ENCODE data around the gene CASP2.

The CASP2 gene

DNA sequence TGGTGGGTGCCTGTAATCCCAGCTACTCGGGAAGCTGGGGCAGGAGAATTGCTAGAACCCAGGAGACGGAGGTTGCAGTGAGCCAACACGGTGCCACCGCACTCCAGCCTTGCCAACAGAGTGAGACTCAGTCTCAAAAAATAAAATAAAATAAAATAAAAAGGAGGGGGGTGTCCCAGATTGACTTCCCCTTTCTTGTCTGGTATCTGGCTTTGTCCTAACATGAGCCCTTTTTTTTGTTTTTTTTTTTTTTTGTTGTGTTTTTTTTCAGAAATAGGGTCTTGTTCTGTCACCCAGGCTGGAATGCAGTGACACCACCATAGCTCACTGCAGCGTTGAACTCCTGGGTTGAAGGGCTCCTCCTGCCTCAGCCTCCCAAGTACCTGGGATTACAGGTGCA lies 4.7 kb downstream of the CASP2 start:
- H3K4me1 ChIP-seq (ENCODE audit: control insufficient read depth, insufficient read depth, low read length, unreplicated experiment): peaks cover 35% of the 10 kb centered on the region
- H3K4me3 ChIP-seq (ENCODE audit: low read depth, low read length): no peak overlapping the region
- H3K36me3 ChIP-seq (ENCODE audit: insufficient read depth, low read length): peaks cover 43% of the 10 kb centered on the region
- H3K27ac ChIP-seq (ENCODE audit: low read depth, low read length): no peak overlapping the region
- H3K27me3 ChIP-seq (ENCODE audit: insufficient read depth, low read length): no peaks in the 10 kb centered on the region
- no peak overlapping the region for H2AFZ ChIP-seq (ENCODE audit: low read length, unreplicated experiment)
- H3K79me2 ChIP-seq (ENCODE audit: control insufficient read depth, insufficient read depth, low read length, unreplicated experiment): peaks cover 72% of the 10 kb centered on the region

DNA sequence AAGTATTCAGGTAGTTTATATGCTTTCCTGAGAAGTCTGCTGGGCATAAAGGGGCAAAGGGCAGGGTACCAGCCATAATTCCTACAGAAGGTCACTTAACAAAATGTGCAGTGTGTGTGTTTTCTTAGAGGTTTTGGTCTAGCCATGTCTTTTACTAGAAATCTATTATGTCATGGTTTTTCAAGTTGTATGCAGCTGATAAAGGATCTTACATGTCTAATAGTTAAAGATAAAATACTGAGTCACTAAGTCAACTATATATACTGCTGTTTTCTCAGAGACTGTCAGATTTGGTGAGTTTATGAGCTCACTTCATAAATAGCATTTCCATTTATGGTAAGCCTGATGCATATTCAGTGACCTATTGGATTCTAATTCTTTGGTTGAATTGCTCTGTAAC lies 7.7 kb downstream of the CASP2 start:
- H3K27me3 ChIP-seq (ENCODE audit: insufficient read depth, low read length): no peaks in the 10 kb centered on the region
- no peak overlapping the region for H2AFZ ChIP-seq (ENCODE audit: low read length, unreplicated experiment)
- H3K79me2 ChIP-seq (ENCODE audit: control insufficient read depth, insufficient read depth, low read length, unreplicated experiment): peaks cover 50% of the 10 kb centered on the region
- peaks cover 54% of the 10 kb centered on the region for H3K36me3 ChIP-seq (ENCODE audit: insufficient read depth, low read length)
- peaks cover 19% of the 10 kb centered on the region for H3K4me1 ChIP-seq (ENCODE audit: control insufficient read depth, insufficient read depth, low read length, unreplicated experiment)
- peak overlapping the region; percentile 63 for H3K27ac ChIP-seq (ENCODE audit: low read depth, low read length)
- H3K4me3 ChIP-seq (ENCODE audit: low read depth, low read length): no peak overlapping the region

DNA sequence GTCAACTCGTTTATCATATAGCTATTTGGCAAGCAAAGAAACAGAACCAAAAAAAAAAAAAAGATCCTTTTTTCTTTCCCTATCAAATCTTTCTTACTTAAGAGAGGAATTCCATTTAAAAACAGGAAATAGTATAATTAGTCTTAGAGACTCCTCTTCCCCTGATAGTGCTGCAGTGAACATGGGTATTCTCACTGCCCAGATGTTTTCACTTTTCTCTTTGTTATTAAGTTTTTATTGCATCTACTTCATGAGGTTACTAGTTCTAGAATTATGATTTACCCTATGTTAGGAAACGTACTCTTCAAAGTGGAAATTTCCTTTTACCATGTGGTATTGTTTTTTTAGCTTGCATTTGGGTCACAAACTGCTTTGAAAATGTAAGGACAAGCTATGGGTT lies 8.5 kb downstream of the CASP2 start:
- peaks cover 55% of the 10 kb centered on the region for H3K36me3 ChIP-seq (ENCODE audit: insufficient read depth, low read length)
- peaks cover 42% of the 10 kb centered on the region for H3K79me2 ChIP-seq (ENCODE audit: control insufficient read depth, insufficient read depth, low read length, unreplicated experiment)
- H3K27ac ChIP-seq (ENCODE audit: low read depth, low read length): peak overlapping the region; percentile 63
- no peak overlapping the region for H3K4me3 ChIP-seq (ENCODE audit: low read depth, low read length)
- H2AFZ ChIP-seq (ENCODE audit: low read length, unreplicated experiment): no peak overlapping the region
- no peaks in the 10 kb centered on the region for H3K27me3 ChIP-seq (ENCODE audit: insufficient read depth, low read length)
- H3K4me1 ChIP-seq (ENCODE audit: control insufficient read depth, insufficient read depth, low read length, unreplicated experiment): peaks cover 13% of the 10 kb centered on the region

DNA sequence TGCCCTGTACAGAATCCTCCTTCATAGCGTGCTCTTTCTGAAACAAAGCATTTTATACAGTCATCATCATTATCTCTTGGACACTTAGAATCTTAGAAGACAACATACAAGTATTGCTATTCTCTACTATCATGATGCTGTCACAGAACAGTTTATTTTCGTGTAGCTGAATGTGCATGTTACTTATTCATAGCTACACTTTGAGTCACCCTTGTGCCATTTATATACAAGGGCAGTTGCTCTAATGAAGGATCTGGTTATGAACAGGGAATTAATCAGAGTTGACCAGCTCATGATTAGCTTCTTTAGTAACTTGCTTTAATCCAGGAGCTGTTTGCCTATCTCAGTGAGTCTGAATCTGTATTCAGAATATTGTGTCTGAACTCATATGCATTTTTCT lies 11.2 kb downstream of the CASP2 start:
- no peak overlapping the region for H3K27ac ChIP-seq (ENCODE audit: low read depth, low read length)
- no peak overlapping the region for H2AFZ ChIP-seq (ENCODE audit: low read length, unreplicated experiment)
- H3K79me2 ChIP-seq (ENCODE audit: control insufficient read depth, insufficient read depth, low read length, unreplicated experiment): peaks cover 30% of the 10 kb centered on the region
- H3K4me3 ChIP-seq (ENCODE audit: low read depth, low read length): no peak overlapping the region
- H3K4me1 ChIP-seq (ENCODE audit: control insufficient read depth, insufficient read depth, low read length, unreplicated experiment): peaks cover 13% of the 10 kb centered on the region
- H3K36me3 ChIP-seq (ENCODE audit: insufficient read depth, low read length): peaks cover 47% of the 10 kb centered on the region
- no peaks in the 10 kb centered on the region for H3K27me3 ChIP-seq (ENCODE audit: insufficient read depth, low read length)

DNA sequence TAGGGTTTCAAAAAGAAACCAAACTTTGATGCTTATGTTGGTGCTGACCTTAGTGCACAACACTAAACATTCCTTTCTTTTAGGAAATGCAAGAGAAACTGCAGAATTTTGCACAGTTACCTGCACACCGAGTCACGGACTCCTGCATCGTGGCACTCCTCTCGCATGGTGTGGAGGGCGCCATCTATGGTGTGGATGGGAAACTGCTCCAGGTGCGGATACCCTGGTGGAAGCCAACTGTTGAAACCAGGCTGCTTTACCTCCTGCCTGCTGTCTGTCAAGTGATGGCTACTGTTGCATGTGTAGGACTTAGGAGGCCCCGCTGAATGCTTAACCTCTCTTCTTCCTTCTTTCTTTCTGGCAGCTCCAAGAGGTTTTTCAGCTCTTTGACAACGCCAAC lies 11.7 kb downstream of the CASP2 start:
- Histone ChIP-seq H3K79me2 (ENCODE audit: control insufficient read depth, insufficient read depth, low read length, unreplicated experiment) (peaks cover 26% of the 10 kb centered on the region), H3K27me3 (ENCODE audit: insufficient read depth, low read length) (no peaks in the 10 kb centered on the region), H3K27ac (ENCODE audit: low read depth, low read length) (no peak overlapping the region), H2AFZ (ENCODE audit: low read length, unreplicated experiment) (no peak overlapping the region), H3K4me1 (ENCODE audit: control insufficient read depth, insufficient read depth, low read length, unreplicated experiment) (peaks cover 13% of the 10 kb centered on the region), H3K36me3 (ENCODE audit: insufficient read depth, low read length) (peaks cover 43% of the 10 kb centered on the region), H3K4me3 (ENCODE audit: low read depth, low read length) (no peak overlapping the region)

DNA sequence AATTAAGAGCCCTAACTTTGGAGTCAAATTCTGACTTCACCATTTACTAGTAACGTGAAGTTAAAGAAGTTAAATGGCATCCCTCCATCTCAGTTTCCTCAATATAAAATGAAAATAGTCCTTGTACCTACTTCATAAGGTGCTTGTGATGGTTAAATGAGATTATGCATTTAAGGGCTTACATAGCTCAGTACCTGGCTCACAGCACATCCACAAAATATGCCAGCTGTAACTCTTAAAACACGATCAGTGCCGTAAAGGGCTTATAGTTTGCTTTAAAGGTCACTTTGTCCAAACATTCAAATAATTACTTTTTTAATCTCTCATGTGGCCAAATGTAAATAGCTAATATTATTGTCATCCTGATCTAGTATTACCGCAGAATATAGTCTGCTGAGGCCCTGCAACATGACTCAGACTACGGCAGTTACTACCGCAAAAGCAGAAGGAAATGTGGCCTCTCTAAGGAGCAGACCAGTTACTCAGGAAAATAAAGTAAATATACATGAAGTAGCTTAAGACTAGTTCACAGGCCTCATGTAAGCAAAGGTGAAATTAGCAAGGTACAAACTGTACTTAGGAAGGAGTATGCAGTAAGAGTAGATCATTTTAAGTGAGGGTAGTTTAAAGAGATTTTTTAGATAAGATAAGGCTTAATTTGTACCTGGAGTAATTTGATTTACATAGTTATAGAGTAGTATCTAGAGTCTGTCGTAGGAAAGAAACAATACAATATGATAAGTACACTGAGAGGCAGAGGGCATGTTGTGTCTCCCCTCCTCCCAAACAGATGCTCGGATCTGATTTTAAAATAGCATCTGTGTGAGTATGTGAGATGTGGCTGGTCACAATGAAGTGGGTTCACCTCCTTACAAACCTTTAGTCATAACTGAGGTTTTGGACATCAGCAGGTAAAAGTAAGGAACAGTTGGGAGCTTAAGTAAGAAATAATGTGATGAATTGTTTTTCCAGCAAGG lies 13.1 kb downstream of the CASP2 start:
- Histone ChIP-seq H3K27ac (ENCODE audit: low read depth, low read length) (no peak overlapping the region), H3K4me1 (ENCODE audit: control insufficient read depth, insufficient read depth, low read length, unreplicated experiment) (peaks cover 3% of the 10 kb centered on the region), H2AFZ (ENCODE audit: low read length, unreplicated experiment) (no peak overlapping the region), H3K4me3 (ENCODE audit: low read depth, low read length) (no peak overlapping the region), H3K36me3 (ENCODE audit: insufficient read depth, low read length) (peaks cover 36% of the 10 kb centered on the region), H3K79me2 (ENCODE audit: control insufficient read depth, insufficient read depth, low read length, unreplicated experiment) (peaks cover 14% of the 10 kb centered on the region), H3K27me3 (ENCODE audit: insufficient read depth, low read length) (no peaks in the 10 kb centered on the region)

DNA sequence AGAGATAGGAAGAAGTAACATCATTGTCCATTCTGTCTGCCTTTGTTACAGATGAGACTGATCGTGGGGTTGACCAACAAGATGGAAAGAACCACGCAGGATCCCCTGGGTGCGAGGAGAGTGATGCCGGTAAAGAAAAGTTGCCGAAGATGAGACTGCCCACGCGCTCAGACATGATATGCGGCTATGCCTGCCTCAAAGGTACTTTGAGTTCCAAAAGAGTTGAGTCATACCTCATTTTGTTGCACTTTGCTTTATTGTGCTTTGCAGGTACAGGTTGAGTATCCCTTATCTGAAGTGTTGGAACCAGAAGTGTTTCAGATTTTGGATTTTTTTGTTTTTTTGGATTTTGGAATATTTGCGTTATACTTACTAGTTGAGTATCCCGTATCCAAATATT lies 15.6 kb downstream of the CASP2 start:
- H3K79me2 ChIP-seq (ENCODE audit: control insufficient read depth, insufficient read depth, low read length, unreplicated experiment): no peaks in the 10 kb centered on the region
- peaks cover 39% of the 10 kb centered on the region for H3K36me3 ChIP-seq (ENCODE audit: insufficient read depth, low read length)
- H2AFZ ChIP-seq (ENCODE audit: low read length, unreplicated experiment): no peak overlapping the region
- no peaks in the 10 kb centered on the region for H3K4me1 ChIP-seq (ENCODE audit: control insufficient read depth, insufficient read depth, low read length, unreplicated experiment)
- H3K27ac ChIP-seq (ENCODE audit: low read depth, low read length): no peak overlapping the region
- H3K4me3 ChIP-seq (ENCODE audit: low read depth, low read length): no peak overlapping the region
- H3K27me3 ChIP-seq (ENCODE audit: insufficient read depth, low read length): no peaks in the 10 kb centered on the region

DNA sequence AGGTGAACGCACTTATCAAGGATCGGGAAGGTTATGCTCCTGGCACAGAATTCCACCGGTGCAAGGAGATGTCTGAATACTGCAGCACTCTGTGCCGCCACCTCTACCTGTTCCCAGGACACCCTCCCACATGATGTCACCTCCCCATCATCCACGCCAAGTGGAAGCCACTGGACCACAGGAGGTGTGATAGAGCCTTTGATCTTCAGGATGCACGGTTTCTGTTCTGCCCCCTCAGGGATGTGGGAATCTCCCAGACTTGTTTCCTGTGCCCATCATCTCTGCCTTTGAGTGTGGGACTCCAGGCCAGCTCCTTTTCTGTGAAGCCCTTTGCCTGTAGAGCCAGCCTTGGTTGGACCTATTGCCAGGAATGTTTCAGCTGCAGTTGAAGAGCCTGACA lies 16.8 kb downstream of the CASP2 start:
- no peak overlapping the region for H3K27ac ChIP-seq (ENCODE audit: low read depth, low read length)
- H3K4me1 ChIP-seq (ENCODE audit: control insufficient read depth, insufficient read depth, low read length, unreplicated experiment): no peaks in the 10 kb centered on the region
- H3K36me3 ChIP-seq (ENCODE audit: insufficient read depth, low read length): peaks cover 36% of the 10 kb centered on the region
- no peak overlapping the region for H2AFZ ChIP-seq (ENCODE audit: low read length, unreplicated experiment)
- H3K79me2 ChIP-seq (ENCODE audit: control insufficient read depth, insufficient read depth, low read length, unreplicated experiment): no peaks in the 10 kb centered on the region
- no peaks in the 10 kb centered on the region for H3K27me3 ChIP-seq (ENCODE audit: insufficient read depth, low read length)
- H3K4me3 ChIP-seq (ENCODE audit: low read depth, low read length): no peak overlapping the region

DNA sequence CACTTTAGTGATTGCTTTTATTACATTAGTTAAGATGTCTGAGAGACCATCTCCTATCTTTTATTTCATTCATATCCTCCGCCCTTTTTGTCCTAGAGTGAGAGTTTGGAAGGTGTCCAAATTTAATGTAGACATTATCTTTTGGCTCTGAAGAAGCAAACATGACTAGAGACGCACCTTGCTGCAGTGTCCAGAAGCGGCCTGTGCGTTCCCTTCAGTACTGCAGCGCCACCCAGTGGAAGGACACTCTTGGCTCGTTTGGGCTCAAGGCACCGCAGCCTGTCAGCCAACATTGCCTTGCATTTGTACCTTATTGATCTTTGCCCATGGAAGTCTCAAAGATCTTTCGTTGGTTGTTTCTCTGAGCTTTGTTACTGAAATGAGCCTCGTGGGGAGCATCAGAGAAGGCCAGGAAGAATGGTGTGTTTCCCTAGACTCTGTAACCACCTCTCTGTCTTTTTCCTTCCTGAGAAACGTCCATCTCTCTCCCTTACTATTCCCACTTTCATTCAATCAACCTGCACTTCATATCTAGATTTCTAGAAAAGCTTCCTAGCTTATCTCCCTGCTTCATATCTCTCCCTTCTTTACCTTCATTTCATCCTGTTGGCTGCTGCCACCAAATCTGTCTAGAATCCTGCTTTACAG lies 17.4 kb downstream of the CASP2 start:
- H3K27ac ChIP-seq (ENCODE audit: low read depth, low read length): no peak overlapping the region
- no peaks in the 10 kb centered on the region for H3K4me1 ChIP-seq (ENCODE audit: control insufficient read depth, insufficient read depth, low read length, unreplicated experiment)
- no peaks in the 10 kb centered on the region for H3K27me3 ChIP-seq (ENCODE audit: insufficient read depth, low read length)
- H3K4me3 ChIP-seq (ENCODE audit: low read depth, low read length): no peak overlapping the region
- peaks cover 36% of the 10 kb centered on the region for H3K36me3 ChIP-seq (ENCODE audit: insufficient read depth, low read length)
- H2AFZ ChIP-seq (ENCODE audit: low read length, unreplicated experiment): no peak overlapping the region
- no peaks in the 10 kb centered on the region for H3K79me2 ChIP-seq (ENCODE audit: control insufficient read depth, insufficient read depth, low read length, unreplicated experiment)

DNA sequence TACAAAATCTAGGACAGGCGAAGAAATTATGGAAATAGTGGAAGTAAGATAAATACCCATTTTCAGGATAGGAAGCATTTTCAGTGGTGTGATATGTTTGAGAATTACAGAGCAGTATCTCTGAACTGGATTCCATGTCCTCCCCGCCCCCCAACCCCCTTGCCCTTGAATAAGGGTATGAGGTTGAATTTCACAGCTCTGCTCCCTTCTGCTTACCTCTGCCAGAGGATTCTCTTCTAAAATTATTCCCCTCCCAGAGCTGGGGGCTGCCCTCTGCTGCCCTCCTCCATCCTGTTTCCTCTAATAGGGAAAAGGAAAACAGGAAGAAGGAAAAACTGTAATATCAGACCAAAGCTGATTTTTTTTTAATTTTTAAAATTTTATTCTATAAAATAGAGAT lies 20.5 kb downstream of the CASP2 start:
- no peaks in the 10 kb centered on the region for H3K27me3 ChIP-seq (ENCODE audit: insufficient read depth, low read length)
- H3K27ac ChIP-seq (ENCODE audit: low read depth, low read length): no peak overlapping the region
- H3K4me3 ChIP-seq (ENCODE audit: low read depth, low read length): no peak overlapping the region
- no peak overlapping the region for H2AFZ ChIP-seq (ENCODE audit: low read length, unreplicated experiment)
- no peaks in the 10 kb centered on the region for H3K79me2 ChIP-seq (ENCODE audit: control insufficient read depth, insufficient read depth, low read length, unreplicated experiment)
- H3K4me1 ChIP-seq (ENCODE audit: control insufficient read depth, insufficient read depth, low read length, unreplicated experiment): no peaks in the 10 kb centered on the region
- H3K36me3 ChIP-seq (ENCODE audit: insufficient read depth, low read length): peaks cover 28% of the 10 kb centered on the region

DNA sequence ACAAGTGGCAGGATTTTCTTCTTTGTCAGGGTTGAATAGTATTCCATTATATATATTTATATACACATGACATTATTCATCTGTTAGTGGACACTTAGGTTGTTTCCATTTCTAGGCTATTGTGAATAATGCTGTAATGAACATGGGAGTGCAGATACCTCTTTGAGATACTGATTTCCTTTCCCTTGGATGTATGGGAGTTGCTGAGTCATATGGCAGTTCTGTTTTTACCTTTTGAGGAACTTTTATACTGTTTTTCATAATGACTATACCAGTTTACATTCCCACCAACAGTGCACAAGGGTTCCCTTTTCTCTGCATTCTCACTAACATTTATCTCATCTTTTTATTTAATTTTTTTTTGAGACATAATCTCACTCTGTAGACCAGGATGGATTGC lies 26.0 kb downstream of the CASP2 start:
- Histone ChIP-seq H3K4me1 (ENCODE audit: control insufficient read depth, insufficient read depth, low read length, unreplicated experiment) (peaks cover 9% of the 10 kb centered on the region), H3K4me3 (ENCODE audit: low read depth, low read length) (no peak overlapping the region), H3K79me2 (ENCODE audit: control insufficient read depth, insufficient read depth, low read length, unreplicated experiment) (no peaks in the 10 kb centered on the region), H2AFZ (ENCODE audit: low read length, unreplicated experiment) (no peak overlapping the region), H3K27ac (ENCODE audit: low read depth, low read length) (no peak overlapping the region), H3K27me3 (ENCODE audit: insufficient read depth, low read length) (no peaks in the 10 kb centered on the region), H3K36me3 (ENCODE audit: insufficient read depth, low read length) (no peaks in the 10 kb centered on the region)

Data from ACC112 (cell line).